ENCODE results near the gene RCOR2.
"Not testable (repeated sequence)": the region's sequence is repeated elsewhere in the genome, so short reads cannot be mapped to it uniquely, and the experiment has no call there.

The RCOR2 gene

GRCh38 chr11:63877658-63878241 lies 39.2 kb downstream of the RCOR2 start:
- no peak for DNase-seq (ENCODE audit: low spot score)

DNA sequence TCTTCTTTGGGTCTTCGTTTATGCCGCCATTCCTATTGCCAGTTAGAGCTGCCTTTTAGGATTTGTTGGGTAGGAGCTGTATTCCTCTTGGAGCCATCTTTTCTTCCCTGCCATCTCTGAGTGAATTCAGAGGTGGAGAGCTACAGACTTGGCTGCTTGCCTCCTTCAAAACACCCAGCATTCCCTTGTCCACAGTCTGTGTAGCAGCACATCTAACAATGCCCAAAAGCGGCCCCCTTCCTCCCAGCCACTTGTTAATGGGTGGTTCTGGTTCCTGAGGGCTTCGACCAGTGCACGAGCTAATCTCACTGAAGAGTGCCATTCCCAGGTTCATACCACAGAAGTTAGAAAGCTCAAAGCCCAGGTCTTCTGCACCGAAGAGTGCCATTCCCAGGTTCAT lies 40.3 kb downstream of the RCOR2 start:
- DNase-seq (ENCODE audit: low spot score) = no peak

DNA sequence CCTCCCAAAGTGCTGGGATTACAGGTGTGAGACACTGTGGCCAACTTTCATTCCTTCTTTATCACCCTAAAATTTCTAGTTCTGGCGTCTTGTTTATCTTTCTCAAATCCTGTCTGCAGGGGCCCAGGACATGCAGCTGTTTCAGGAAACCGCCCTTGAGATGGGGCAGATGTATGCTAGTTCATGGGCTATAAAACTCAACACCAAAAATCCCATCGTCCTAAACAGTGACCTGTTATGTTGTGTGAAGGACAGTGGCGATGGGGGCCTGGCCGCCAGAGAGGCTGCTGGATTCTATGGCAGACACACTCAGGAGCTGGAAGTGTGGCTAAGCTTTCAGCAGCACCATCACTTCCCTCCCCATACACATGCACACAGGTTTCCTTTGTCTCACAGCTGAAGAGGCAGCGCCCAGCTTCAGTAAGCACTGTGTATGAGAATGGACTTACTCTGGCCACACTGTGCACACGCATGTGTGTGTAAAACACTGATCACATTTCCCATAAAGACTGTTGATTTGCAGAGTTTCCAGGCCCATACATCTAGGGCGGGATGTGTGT lies 41.4 kb downstream of the RCOR2 start:
- DNase-seq (ENCODE audit: low spot score) = no peak

DNA sequence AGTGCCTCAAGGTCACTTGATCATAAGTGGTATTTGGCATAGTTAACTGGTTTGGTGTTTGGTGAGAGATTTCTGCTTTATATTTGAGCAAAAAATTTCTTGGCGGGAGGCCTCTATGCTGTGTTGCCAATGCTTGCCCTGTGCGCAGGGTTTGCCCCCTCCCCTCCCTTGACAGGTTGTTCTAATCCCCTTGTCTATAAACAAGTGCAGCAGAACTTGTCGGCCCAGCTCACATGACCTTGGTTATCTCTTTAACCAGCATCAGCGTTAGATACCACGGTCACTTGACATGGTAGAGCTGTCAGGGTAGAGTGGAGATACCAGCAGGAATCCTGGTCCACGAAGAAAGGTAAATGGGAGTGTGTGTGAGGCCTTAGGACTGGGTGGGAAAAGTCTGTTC lies 42.5 kb downstream of the RCOR2 start:
- no peak for DNase-seq (ENCODE audit: low spot score)

DNA sequence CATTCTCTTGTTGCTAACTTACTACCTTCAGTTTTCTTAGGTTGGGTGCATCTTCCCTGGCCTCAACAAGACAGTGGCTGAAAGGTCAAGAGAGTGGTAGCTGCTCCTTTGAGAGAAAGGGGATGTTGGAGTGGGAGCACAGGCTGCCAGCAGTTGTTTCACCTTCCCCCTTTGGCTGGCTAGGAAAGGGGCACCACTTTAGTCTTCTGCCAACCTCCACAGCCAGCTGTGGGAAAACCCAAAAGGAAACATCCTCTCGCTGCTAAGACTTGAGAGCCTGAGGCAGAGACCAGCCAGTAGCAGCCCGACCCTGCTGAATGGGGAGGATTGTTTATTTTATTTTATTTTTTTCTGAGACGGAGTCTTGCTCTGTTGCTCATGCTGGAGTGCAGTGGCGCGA lies 43.7 kb downstream of the RCOR2 start:
- DNase-seq (ENCODE audit: low spot score) = no peak

DNA sequence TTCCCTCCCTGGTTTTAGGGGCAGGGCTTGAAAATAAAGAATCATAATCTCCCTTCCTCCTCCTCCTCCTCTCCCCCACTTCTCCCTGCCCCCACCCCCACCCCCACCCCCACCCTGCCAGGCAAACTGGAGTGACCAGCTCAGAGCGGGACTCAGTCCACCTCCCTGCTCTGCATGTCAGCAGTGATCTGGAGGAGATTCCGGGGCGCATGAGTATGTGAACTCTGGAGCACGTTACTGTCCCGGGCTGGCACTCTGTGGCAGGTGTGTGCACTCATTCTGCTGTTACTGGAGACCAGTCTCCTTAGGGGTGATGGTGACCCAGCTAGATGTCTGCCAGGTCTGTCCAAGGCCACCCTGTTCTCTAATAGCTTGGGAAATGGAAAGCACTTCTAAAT lies 44.2 kb downstream of the RCOR2 start:
- DNase-seq (ENCODE audit: low spot score) = no peak

GRCh38 chr11:63871962-63872799 lies 44.8 kb downstream of the RCOR2 start:
- DNase-seq (ENCODE audit: low spot score) = peak; percentile 92

DNA sequence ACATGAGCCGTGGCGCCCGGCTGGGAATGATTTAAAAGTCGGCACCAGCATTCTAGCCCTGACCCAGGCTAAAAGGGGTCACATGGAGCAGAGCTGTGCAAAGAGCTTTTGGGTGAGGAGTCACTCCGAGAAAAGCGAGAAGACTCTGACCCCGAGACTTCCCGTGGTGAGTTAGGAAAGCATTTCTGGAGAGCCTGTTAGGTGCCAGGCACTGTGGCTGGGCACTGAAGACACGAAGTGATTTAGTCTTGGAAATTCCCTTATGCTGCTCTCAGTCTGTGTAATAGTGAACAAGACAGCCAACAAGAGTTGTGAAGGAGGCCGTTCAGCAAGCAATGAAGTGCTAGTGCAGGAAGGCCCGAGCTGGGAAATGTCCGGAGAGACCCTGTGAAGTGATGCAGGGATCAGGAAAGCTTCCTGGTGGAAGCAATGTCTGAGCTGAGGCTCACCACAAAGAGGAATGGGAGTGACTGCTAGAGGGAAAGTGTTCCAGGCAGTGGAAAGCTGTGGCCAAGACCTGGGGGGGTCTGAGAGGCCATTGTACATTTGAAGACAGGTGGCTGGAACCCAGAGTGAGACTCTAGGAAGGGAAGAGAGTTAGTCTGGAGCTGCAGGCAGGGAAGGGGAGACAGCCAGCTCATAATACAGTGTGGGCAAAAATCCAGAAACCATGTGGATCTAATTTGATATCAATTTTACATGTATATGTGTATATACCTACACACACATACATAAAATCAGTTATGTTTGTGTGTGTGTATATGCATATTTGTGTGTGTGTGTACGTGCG lies 46.4 kb downstream of the RCOR2 start:
- no peak for DNase-seq (ENCODE audit: low spot score)

DNA sequence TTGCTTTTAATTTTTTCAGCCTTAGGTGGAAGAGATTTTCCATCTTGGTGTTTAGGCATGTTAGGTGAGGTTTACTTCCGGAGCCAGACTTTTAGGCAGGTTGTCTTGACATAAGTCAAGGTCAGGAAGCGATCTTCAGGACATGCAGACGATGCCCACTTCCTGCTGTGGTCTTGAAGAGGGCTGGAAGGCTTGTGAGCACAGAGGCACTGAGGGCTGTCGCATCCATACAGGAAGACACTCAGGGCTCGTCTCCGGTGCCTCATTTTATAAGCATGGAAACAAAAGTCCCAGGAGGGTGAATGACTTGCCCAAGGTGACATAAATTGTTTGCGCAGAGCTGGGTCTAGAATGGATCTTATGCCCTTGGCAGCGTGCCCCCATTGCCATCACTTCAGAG lies 47.3 kb downstream of the RCOR2 start:
- DNase-seq (ENCODE audit: low spot score) = no peak

- no peak for DNase-seq (ENCODE audit: low spot score)
Observed at GRCh38 chr11:63869171-63869591, 47.8 kb downstream of the RCOR2 start.

DNA sequence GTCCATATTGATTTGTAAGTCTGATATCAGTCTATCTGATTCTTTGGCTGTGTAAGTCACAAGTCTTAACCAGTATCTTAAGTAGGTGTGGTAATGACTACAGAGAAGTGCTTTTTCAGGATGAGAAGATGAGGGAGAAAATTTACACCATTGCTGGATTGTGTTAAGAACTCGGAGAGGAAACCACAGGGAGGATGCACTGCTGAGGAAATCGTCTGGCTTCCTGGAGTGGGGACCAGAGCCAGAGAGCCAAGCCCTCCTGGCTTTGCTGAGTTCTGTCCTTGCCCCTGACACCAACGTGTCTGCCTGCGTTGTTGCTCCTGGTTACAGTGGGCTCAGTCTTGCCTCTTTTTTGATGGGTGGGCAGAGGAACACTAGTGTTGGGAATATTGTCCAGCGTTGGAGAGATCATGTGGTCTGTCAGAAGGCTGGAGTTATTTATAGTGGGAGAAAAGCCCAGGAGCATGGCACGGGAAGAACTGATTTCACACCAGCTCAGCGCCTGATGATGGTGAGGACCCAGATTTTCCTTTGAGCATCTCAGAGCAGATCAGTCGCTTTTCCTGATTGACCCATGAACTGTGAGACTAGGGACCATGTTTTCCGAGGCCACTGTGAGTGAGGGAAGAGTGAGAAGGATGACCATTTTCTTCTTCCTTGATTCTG lies 48.4 kb downstream of the RCOR2 start:
- DNase-seq (ENCODE audit: low spot score) = no peak

GRCh38 chr11:63867511-63867910 lies 49.5 kb downstream of the RCOR2 start:
- DNase-seq (ENCODE audit: low spot score) = no peak

- no peak for DNase-seq (ENCODE audit: low spot score)
Observed at GRCh38 chr11:63866211-63866610, 50.8 kb downstream of the RCOR2 start.

GRCh38 chr11:63863620-63864019 lies 53.3 kb downstream of the RCOR2 start:
- not testable (repeated sequence) for DNase-seq (ENCODE audit: low spot score)

DNA sequence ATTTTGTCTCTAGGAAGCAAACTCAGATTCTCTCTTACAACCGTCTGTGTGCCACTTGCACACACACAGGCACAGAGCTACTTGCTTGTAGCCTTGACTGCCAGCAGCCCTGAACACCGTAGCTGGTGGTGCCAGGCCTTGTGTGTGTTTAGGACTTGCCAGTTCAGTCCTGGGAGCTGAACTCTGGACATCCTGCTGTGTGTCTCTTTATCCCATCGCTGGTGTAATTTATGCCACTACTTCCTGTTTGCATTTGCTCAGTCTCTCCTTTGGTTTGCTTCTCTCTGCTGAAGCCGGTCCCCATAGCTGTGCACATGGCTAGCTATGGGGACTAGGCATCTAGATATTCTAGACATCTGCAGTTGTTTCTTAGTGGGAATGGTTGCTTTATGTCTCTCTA lies 54.0 kb downstream of the RCOR2 start:
- no peak for DNase-seq (ENCODE audit: low spot score)

All from hepatic stellate cell (primary cell).